Peyer's patch (tissue), 4 donors: ENCODE measurements around the gene ARMC3.

Source experiments
- POLR2A ChIP-seq, 2 donors: fragments of 450-650 bp; IDR thresholded peaks; one replicate each; pipeline ENCODE4 v1.5.1; 2017; ENCODE audit warnings: antibody characterized with exemption in 2 of 2, mild to moderate bottlenecking in 2 of 2, moderate library complexity in 2 of 2
- TF ChIP-seq, protein P1 (sequence below), 6 experiments: fragments of 450-650 bp in 4 of 6; fragments of 200-600 bp in 2 of 6; sonication (generic) in 1 of 6; IDR thresholded peaks; one replicate each; pipeline ENCODE4 v1.5.1; 2017 to 2019; ENCODE audit warnings: antibody characterized with exemption in 6 of 6, mild to moderate bottlenecking in 3 of 6, moderate library complexity in 1 of 6

DNA sequence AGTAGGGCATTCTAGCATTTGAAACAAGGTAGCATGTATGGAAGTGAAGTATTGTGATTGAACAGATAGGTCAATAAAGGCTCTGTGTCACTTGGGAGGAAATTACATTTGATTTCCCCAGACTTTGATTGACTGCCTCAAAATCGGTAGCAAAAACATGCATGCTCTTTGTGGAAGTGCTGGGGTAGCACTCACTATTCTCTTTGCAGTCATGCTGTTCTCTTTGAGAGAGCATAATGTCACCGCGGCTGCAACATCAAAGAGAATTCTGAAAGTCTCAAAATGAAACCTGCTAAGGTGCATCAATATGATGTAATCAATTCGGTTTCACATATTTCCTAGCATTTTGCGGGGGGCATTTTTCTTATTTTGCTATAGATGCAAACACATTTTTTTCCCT is 64.2 kb downstream of the ARMC3 start:
- TF ChIP-seq, protein P1, sequence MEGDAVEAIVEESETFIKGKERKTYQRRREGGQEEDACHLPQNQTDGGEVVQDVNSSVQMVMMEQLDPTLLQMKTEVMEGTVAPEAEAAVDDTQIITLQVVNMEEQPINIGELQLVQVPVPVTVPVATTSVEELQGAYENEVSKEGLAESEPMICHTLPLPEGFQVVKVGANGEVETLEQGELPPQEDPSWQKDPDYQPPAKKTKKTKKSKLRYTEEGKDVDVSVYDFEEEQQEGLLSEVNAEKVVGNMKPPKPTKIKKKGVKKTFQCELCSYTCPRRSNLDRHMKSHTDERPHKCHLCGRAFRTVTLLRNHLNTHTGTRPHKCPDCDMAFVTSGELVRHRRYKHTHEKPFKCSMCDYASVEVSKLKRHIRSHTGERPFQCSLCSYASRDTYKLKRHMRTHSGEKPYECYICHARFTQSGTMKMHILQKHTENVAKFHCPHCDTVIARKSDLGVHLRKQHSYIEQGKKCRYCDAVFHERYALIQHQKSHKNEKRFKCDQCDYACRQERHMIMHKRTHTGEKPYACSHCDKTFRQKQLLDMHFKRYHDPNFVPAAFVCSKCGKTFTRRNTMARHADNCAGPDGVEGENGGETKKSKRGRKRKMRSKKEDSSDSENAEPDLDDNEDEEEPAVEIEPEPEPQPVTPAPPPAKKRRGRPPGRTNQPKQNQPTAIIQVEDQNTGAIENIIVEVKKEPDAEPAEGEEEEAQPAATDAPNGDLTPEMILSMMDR (IDR thresholded peaks at IDR 0.05) = no peak
- no peak for TF ChIP-seq POLR2A (IDR thresholded peaks at IDR 0.05)
